ENCODE measurements around the gene ZNF423.

Gene ZNF423

GRCh38 chr16:49747654-49748053, 108.3 kb downstream of the ZNF423 start:
- DNase-seq, result no peak

GRCh38 chr16:49746545-49746944, 109.4 kb downstream of the ZNF423 start:
- DNase-seq, result no peak

- DNase-seq, result no peak
These were observed 110.6 kb downstream of the ZNF423 start for GRCh38 chr16:49745311-49745747.

GRCh38 chr16:49744244-49745220, 111.4 kb downstream of the ZNF423 start:
- no peak for DNase-seq

- no peak for DNase-seq
These were observed 112.3 kb downstream of the ZNF423 start for GRCh38 chr16:49743658-49744057.

GRCh38 chr16:49743203-49743464, 112.8 kb downstream of the ZNF423 start:
- no peak for DNase-seq

- DNase-seq, result no peak
These were observed 113.3 kb downstream of the ZNF423 start for GRCh38 chr16:49742428-49743202.

- DNase-seq, result no peak
These were observed 115.7 kb downstream of the ZNF423 start for GRCh38 chr16:49740256-49740655.

GRCh38 chr16:49739381-49739780, 116.5 kb downstream of the ZNF423 start:
- DNase-seq, result no peak

- no peak for DNase-seq
These were observed 117.1 kb downstream of the ZNF423 start for GRCh38 chr16:49738832-49739231.

- no peak for DNase-seq
These were observed 117.9 kb downstream of the ZNF423 start for GRCh38 chr16:49738001-49738400.

- no peak for DNase-seq
These were observed 118.4 kb downstream of the ZNF423 start for GRCh38 chr16:49737541-49737940.

- no peak for DNase-seq
These were observed 121.6 kb downstream of the ZNF423 start for GRCh38 chr16:49734331-49734730.

GRCh38 chr16:49733313-49734009, 122.5 kb downstream of the ZNF423 start:
- DNase-seq, result no peak

GRCh38 chr16:49731911-49732310, 124.0 kb downstream of the ZNF423 start:
- DNase-seq, result no peak

GRCh38 chr16:49730772-49731171, 125.1 kb downstream of the ZNF423 start:
- no peak for DNase-seq

- DNase-seq, result no peak
These were observed 128.3 kb downstream of the ZNF423 start for GRCh38 chr16:49727611-49728010.

- no peak for DNase-seq
These were observed 129.8 kb downstream of the ZNF423 start for GRCh38 chr16:49726155-49726554.

GRCh38 chr16:49725651-49726050, 130.3 kb downstream of the ZNF423 start:
- DNase-seq, result no peak

GRCh38 chr16:49724774-49725173, 131.1 kb downstream of the ZNF423 start:
- no peak for DNase-seq

- DNase-seq, result no peak
These were observed 132.6 kb downstream of the ZNF423 start for GRCh38 chr16:49723310-49723709.

- no peak for DNase-seq
These were observed 135.7 kb downstream of the ZNF423 start for GRCh38 chr16:49720225-49720624.

GRCh38 chr16:49717689-49718088, 138.2 kb downstream of the ZNF423 start:
- DNase-seq, result no peak

Measured in NCI-H187 treated with DMSO at 0.1 percent for 48 hours (cell line).